NK-92 treated with Interleukin-12 subunit alpha and Interleukin-12 subunit beta, amount 100 ng/mL, for 24 hours (cell line): ENCODE data around the gene ARRB2.
"Not testable (repeated sequence)": the region's sequence is repeated elsewhere in the genome, so short reads cannot be mapped to it uniquely, and the experiment has no call there.

Experiments used
- DNase-seq: peaks from one replicate; lab custom pipeline; 2025; lab: John Stamatoyannopoulos, UW

The ARRB2 gene

GRCh38 chr17:4701116-4701515, 9.3 kb upstream of the ARRB2 start:
- no peak for DNase-seq

DNA sequence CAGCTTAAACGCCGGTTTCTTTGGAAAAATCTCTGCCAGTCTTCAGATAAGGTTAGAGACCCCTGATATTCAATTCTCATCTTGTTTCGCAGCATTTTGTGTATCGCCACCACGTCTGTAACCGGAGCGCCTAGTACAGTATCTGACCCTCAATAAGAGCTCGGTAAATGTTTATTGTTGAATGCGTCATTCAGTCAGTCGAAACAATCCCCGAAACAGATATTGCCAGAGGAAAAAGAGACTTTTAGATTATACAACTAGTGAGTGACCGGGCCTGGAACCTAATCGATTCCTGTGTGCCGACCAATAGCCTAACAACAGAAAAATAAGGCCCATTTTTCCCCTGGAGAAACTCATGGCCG, 7.1 kb upstream of the ARRB2 start:
- DNase-seq = no peak

DNA sequence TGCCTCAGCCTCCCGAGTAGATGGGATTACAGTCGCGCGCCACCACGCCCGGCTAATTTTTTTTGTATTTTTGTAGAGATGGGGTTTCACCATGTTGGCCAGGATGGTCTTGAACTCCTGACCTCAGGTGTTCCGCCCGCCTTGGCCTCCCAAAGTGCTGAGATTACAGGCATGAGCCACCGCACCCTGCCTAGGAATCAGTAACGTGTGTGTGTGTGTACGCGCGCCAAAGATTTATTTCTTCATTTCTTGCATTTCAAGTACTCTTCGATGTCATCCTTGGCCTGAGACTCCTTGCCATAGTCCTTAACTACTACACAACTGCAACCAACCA, 5.9 kb upstream of the ARRB2 start:
- DNase-seq = not testable (repeated sequence)

GRCh38 chr17:4704991-4705390, 5.4 kb upstream of the ARRB2 start:
- DNase-seq = no peak

- no peak for DNase-seq
These were observed 4.3 kb upstream of the ARRB2 start for GRCh38 chr17:4706121-4706520.

GRCh38 chr17:4708436-4708835, 2.0 kb upstream of the ARRB2 start:
- no peak for DNase-seq

DNA sequence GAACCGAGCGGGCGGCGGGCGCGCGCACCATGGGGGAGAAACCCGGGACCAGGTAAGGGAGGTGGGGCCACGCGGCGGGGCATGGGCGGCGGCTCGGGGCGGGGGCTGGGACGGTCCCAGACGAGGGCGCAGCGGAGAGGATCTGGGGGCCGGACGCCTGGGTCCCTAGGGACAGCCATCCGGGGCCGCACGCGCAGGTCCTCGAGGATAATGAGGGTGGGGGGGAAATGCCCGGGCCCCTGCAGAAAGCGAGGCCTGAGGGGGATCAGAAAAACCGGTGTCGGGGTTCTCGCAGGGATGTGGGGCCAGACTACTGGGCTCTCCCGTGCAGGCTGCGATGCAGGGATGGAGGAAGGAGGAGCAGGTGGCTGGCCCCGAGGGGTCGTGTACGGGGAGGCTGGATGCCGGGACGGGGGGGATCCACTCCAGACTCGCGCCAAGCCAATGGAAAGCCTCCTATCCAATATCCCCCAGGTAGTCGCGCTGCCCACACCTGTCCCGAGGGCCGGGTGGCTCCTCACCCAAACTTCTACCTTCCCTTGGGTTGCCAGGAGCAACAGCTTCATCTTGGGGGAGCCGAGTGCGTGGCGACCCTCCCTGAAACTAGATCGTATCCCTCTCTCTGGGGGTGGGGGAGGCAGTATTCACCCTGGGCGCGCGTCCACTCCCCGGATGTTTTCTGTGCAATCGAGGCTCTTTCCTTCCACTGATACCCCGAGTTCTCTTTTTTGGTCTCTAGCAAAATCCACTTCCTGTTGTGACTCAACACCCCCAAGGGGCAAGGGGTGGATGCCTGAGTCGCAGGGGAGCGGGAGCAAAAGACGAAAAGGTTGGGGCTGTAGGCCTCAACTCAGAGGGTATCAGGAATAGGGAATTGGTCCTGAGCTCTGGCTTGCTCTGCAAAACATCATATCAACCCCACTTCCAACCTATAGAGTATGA, 532 bp downstream of the ARRB2 start:
- DNase-seq = no peak

DNA sequence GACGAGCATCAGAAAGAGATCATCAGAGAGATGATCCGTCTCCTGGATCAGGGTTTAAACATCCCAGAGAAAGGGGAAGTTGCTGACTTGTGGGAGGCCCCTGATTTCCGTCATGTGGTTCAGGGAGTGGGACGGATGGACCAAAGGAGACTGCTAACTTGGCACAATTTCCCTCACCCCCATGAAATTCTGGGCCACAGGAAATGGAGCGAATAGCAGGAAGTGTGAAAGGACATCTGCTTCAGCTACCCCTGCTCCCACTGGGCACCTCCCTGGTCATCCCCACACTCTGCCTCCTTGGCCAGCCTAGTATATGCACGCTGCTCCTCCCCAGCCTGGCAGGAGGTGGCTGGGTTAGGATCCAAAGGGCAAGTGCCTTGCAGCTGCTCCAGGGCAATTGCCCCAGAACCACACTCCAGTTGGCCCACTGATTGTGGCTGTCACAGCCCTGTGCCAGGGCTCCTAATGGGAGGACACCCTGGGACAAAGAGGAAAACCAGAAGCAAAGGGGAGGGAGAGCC, 1.3 kb downstream of the ARRB2 start:
- no peak for DNase-seq

GRCh38 chr17:4712526-4712925, 2.1 kb downstream of the ARRB2 start:
- DNase-seq = no peak

DNA sequence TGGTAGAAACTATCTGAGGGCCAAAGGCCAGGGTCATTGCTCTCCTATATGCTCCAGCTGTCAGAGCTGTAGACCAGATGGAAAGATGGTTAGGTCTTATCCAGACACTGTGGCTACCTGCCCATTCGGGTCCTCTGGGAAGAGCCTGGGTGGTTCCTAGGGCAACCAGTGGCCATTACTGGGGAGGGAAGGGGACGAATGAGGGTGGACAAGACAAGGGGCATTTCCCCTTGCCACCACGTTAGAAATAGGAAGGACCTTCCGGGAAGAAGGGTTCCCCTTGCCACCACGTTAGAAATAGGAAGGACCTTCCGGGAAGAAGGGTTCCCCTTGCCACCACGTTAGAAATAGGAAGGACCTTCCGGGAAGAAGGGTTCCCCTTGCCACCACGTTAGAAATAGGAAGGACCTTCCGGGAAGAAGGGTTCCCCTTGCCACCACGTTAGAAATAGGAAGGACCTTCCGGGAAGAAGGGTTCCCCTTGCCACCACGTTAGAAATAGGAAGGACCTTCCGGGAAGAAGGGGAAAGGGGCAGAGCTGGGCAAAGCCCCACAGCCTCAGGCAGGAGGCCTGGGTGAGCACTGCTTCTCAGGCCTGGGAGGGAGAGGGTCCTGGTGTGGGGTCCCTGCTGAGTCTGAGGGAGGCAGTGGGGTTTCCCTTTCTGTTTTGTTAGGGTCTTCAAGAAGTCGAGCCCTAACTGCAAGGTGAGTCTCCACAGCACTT, 4.1 kb downstream of the ARRB2 start:
- not testable (repeated sequence) for DNase-seq

- DNase-seq = no peak
These were observed 4.8 kb downstream of the ARRB2 start for GRCh38 chr17:4715063-4715744.

GRCh38 chr17:4716081-4716480, 5.6 kb downstream of the ARRB2 start:
- DNase-seq = no peak

GRCh38 chr17:4717791-4718190, 7.4 kb downstream of the ARRB2 start:
- no peak for DNase-seq

- no peak for DNase-seq
These were observed 7.8 kb downstream of the ARRB2 start for GRCh38 chr17:4718276-4718675.

DNA sequence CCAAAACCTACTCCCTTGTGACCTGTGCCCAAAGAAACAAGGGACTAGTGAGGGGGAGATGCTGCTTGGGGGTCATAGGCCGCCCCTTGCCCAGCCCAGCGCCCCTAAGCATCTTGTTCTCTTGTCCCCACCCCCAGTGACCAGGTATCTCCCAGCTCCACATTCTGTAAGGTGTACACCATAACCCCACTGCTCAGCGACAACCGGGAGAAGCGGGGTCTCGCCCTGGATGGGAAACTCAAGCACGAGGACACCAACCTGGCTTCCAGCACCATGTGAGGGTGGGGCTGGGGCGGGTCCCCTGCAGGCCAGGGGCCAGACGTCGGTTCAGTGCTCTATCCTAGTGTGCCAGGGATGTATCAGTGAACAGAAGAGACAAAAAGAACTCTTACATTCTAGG, 8.7 kb downstream of the ARRB2 start:
- no peak for DNase-seq

GRCh38 chr17:4719684-4720221, 9.3 kb downstream of the ARRB2 start:
- DNase-seq = no peak

DNA sequence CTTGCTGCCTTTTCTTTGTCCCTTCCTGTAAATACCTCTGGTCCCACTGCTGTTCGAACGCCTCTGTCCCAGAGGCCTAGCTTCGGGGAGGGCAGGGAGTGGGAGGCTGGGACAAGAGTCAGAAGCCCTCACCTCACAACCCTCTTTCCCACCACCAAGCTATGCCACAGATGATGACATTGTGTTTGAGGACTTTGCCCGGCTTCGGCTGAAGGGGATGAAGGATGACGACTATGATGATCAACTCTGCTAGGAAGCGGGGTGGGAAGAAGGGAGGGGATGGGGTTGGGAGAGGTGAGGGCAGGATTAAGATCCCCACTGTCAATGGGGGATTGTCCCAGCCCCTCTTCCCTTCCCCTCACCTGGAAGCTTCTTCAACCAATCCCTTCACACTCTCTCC, 10.4 kb downstream of the ARRB2 start:
- no peak for DNase-seq

DNA sequence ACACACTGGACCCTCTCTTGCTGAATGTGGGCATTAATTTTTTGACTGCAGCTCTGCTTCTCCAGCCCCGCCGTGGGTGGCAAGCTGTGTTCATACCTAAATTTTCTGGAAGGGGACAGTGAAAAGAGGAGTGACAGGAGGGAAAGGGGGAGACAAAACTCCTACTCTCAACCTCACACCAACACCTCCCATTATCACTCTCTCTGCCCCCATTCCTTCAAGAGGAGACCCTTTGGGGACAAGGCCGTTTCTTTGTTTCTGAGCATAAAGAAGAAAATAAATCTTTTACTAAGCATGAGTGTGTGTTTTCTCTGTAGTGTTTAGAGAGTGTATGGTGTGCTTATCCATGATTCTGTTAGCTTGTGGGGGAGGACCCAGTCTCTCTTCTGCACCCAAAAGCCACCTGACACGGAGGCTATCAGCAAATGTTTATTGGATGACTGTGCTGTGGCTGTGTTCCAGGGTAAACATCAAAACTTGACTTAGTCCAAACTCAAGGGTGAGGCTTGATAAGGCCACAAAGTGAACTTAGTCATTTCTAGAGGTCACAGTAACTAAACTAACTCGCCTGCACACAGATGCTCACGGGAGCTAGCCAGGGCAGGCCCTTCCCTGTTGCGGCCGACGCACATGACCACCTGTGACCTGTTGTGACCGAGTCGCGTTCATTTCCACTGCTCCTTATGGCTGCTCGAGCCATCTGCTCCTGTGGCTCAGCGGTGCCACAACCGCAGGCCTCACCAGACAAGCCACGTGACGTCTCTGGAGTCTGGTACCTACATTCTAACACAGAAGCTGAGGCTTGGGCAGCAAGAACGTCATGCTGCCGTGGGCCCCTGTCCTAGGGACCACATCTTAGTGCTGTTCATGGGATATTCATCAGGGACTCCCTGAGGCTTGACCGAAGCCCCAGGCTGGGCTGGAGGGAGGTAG, 11.0 kb downstream of the ARRB2 start:
- no peak for DNase-seq

DNA sequence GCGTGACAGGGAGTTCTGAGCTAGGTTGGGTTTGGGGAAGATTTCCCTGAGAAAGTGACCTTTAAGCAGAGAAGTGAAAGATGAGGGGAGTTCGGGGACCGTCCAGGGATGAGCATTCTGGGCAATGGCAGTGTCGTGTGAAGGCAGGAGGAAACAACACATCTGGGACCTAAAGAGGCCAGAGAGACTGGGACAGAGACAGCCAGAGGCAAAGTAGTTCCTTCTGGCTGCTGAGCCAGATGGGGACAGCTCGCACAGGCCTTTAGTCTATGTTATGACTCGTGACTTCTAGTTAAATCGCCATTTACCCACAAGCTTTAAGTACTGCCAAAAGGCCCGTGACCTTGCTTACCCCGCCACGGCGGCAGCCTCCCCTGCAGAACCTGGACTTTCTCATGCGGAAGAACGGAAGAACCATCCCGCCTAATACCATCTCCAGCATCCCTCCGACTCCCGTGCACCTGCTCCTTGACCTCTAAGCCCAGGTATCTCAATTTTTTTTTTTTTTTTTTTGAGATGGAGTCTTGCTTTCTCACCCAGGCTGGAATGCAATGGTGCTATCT, 12.3 kb downstream of the ARRB2 start:
- no peak for DNase-seq

DNA sequence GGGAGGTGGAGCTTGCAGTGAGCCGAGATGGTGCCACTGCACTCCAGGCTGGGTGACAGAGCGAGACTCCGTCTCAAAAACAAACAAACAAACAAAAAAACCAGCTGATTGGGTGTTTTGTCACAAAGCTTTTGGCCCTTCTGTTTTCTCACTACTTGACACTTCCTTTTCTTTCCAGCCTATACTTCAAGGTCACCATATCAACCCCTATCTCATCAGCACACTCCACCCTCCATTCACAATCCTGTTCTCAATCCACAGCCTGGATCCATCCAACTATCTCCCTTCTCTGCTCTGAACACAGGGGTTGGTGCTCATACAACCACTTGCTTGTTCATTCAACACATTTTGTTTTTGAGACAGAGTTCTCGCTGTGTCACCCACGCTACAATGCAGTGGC, 14.2 kb downstream of the ARRB2 start:
- no peak for DNase-seq
